Measurements from ENCODE around the gene PUM2.

The PUM2 gene

DNA sequence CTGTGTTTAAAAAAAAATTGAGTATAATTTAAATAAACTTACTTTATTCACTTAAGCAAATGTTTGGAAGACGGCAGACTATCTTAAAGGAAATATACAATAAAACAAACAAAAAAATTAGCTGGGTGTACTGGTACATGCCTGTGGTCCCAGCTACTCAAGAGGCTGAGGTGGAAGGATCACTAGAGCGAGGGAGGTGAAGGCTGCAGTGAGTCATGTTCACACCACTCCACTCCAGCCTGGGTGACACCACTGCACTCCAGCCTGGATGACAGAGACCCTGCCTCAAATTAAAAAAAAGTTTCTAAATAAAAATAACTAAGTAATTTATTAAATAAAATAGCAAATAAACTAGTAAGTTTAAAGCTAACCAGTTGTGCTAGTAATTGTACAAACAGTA lies 7.5 kb downstream of the PUM2 start:
- DNase-seq = no peak

DNA sequence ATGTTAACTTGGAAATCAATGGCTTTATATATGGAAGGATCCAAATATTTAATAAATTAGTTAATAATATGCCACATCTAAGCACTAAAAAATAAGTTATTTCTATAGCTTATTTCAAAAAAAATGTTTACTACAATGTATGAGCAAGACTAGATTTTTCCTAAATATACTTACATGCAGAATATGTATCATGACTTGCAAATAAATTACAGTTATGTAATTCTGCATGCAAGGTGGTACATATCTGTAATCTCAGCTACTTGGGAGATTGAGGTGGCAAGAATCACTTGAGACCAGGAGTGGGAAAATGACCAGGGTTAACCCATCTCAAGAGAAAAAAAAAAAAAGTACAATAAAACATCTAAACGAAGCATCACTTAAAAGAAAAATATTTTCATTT lies 11.6 kb downstream of the PUM2 start:
- DNase-seq = no peak

DNA sequence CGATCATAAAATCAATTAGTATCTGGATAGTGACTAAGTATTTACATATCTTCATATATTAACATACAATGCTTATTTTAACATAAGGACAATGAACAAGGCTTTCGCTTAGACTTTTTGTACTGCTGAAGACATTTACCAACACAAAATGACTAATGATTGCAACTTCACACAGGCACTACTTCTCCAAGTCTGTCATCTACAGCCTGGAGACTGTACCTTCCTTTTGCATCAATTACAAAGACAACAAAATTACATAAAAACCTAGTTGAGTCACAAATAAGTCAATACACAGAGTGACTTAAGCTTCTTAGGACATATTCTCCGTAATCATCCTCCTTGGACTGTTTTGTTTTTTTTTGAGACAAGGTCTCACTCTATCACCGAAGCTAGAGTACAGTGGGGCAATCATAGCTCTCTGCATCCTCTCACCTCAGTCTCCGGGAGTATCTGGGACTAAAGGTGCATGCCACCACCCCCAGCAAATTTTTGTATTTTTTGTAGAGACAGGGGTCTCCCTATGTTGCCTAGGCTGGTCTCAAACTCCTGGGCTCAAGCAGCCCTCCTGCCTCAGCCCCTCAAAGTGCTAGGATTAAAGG lies 15.9 kb downstream of the PUM2 start:
- DNase-seq = no peak

DNA sequence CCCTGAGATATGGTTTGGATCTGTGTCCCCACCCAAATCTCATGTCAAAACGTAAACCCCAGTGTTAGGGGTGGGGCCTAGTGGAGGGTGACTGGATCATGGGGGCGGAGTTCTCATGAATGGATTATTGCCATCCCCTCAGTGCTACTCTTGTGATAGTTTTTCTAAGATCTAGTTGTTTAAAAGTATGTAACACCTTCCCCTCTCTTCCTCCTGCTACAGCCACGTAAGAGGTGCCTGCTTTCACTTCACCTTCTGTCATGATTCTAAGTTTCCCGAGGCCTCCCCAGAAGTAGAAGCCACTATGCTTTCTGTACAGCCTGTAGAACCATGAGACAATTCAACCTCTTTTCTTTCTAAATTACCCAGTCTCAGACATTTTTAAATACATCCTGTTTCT lies 16.9 kb downstream of the PUM2 start:
- no peak for DNase-seq

DNA sequence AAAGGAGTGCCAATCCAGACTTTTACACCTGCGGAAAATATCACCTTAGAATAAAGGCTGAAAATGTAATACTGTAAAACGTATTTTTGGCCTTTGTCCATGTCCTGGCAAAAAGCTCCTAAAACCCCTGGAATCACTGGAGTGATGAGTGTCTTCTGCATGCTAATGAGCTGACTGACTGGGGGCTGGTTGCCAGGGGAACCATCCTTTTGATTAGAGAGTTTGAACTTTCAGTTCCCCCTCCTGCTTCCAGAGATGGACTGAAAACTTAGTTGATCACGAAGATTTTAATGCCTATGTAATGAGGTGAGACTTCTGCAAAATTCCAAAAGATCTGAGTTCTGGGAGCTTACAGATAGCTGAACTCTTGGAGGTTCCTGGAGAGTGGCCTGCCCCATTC lies 20.5 kb downstream of the PUM2 start:
- DNase-seq = no peak

DNA sequence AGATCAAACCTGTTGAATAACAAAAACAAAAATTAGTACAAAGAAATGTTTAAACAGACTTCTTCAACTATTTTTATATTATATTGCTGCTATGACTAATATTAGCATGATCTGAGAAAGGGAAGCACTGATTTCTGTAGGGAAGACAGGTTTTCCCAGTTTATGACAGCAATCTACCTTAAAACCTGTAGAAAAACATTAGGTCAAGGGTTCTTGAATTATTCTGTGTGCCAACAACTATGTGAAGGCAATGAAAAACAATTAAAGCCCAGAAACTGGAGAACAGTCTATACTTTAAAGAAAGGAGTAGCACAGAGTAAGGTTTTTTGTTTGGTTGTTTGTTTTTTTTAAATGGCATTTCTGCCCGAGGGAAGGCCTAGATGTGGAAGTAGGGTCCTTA lies 23.3 kb downstream of the PUM2 start:
- no peak for DNase-seq

DNA sequence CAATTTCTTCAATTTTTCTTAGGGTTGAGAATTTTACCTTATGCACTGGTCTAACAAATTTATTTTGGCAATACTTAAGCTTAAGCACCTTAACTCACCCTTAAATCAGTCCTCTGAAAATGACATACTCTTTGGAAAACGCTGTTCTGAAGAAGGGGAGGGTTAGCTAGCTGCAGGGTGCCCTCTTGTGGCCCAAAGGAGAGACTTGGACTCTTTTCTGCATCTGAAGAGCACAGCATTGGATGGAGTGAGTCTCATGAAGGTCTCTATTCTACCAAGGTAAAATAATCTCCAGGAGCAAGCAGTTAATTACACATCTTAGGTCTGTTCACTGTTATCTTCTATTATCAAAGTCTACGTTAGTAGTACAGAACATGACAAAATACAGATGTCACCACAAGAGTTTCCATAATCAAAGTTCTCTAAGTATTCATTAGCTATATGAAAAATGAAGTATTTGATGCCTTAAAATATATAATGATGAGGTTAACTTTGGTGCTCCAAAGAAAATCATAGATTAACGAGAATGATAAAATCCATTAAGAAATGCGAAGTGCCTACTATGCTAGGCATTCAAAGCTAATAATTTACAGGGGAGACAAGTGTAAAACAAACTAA lies 24.4 kb downstream of the PUM2 start:
- DNase-seq = peak; percentile 42 to 46

DNA sequence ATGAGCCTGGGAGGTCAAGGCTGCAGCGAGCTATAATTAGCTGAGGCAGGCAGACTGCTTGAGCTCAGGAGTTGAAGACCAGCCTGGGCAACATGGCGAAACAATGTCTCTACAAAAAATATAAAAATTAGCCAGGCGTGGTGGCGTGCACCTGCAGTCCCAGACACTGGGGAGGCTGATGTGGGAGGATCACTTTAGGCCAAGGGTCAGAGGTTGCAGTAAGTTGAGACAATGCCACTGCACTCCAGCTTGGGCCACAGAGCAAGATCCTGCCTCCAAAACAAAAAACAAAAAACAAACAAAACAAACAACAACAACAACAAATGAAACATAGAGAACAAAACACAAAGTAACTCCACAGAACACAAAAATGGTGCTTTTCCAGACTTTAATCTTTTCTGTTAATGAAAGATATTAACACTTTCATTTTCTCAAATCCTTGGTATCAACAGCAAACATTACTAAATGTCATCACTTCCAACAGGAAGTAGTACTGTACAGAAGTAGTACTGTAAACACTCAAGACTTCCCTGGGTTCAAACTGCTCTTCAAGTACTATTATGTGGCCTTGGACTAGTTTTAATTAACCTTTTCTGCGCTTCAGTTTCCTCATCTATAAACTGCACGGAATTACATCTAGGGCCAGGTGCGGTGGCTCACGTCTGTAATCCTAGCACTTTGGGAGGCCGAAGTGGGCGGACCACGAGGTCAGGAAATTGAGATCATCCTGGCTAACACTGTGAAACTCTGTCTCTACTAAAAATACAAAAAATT lies 27.9 kb downstream of the PUM2 start:
- DNase-seq = no peak

DNA sequence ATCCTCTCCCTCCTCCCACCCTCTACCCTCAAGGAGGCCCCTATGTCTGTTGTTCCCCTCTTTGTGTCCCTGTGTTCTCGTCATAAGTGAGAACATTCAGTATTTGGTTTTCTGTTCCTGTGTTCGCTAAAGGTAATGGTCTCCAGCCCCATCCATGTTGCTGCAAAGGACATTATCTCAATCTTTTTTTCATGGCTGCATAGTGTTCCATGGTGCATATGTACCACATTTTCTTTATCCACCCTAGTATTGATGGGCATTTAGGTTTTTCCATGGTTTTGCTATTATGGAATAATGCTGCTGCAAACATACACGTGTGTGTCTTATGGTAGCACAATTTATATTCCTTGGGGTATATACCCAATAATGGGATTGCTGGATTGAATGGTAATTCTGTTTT lies 33.0 kb downstream of the PUM2 start:
- DNase-seq = no peak

DNA sequence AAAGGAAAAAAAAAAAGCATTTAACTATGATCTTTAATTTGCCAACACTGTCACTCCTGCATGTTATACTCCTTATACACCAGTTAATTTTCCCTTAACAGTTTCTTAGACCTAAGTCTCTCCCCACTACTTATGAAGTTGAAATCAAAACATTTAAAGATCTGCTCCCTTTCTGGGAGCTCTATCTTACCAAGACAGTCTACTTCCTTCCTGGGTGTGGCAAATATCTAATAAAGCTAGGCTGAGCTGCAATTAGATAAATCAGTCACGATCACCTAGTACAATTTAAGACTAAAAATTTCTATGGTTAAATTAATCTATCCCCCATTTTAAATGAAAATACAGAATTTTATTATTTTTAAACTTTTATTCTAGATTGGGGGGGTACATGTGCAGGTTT lies 33.4 kb downstream of the PUM2 start:
- DNase-seq = no peak

DNA sequence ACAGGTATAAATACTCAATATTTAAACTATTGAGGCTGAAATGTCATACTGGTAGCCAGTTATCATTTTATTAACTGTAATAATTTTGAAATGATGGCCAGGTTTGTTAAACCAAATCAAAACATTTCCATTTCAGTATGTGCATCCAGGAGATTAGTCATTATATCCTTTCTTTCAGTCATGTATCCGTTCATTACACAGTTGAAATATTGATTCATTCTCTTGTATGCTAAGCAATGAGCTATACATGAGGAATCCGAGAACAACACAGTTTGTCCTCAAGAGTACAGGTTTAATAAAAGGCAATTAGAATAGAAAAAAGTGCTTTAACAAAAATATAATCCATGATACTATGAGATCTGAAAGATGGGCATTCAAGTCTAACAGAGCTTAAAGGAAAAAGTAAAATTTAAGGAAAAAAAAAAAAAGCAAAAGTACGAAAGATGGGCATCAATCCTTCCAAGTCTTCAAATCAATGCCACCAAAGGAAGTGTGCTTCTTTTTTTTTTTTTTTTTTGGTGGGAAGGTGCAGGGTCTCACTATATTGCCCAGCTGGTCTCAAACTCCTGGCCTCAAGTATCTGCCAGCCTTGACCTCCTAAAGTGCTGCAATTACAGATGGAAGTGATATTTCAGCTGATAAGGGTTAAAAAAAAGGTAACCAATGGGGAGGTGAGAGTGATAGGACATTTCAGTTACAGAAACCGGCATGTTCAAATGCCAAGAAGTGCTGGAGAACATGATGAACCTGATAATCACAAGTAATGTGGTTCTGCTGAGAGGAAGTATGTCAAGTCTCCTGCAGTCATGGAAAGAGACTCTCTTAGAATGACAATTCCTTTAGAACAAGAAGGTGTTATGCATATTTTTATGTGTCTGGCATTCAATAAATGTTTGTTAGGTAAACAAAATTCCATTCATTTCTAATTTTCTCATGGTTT lies 35.8 kb downstream of the PUM2 start:
- DNase-seq = no peak

DNA sequence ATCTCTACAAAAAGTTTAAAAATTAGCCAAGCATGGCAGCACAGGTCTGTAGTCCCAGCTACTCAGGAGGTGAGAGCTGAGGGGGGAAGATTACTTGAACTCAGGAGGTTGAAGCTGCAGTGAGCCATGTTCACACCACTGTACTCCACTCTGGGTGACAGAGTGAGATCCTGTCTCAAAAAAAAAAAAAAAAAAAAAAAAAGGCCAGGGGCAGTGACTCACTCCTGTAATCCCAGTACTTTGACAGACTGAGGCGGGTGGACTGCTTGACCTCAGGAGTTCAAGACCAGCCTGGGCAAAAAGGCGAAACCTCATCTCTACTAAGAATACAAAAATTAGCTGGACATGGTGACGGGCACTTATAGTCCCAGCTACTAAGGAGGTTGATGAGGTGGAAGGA lies 37.0 kb downstream of the PUM2 start:
- DNase-seq = no peak

DNA sequence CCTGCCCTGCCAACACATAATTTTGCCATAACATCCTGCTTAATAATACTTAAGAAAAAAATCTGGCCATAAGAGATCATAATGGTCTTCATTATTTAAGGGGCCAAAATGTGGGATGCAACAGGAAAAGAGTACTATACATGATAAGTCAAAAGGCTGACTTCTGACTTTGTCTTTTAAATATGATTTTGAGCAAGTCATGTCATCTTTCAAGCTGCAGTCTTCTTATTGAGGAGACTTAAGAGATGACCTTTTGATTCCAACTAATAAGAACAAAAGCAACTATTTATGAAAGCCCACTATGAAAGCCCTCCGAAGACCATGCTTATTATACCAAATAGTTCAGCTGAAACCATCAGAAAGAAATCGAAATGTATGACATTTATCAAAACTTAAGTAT lies 41.6 kb downstream of the PUM2 start:
- DNase-seq = no peak

DNA sequence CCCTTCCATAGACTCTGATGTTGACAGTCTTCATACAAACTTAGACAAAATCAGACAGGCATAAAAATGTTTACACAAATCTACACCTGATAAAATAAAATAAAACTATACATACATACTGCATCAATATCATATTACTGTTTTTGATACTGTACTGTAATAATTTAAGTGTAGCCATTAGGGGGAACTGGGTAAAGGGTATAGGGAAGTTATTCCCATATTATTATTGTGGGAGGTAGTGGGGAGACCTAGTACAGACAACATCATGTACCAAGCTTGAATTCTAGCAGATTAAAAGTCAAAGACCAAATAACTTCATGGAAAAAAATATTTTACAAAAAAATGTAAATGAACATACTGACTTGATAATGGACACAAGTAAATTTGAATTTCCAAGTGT lies 43.3 kb downstream of the PUM2 start:
- no peak for DNase-seq

DNA sequence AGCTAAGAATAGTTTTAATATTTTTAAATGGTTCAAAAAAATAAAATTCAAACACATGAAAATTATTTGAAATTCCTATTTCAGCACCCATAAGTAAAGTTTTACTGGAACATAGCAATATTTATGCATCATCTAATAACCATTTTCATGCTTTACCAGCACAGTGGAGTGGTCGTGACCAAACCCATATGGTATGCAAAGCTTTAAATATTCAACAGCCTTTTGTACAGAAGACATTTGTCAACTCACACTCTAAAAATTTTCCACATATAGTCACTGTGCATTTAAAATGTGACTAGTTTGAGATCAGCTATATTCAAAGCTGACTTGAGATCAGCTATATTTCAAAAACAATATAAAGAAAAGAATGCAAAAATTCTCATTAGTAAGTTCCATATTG lies 46.2 kb downstream of the PUM2 start:
- DNase-seq = no peak

DNA sequence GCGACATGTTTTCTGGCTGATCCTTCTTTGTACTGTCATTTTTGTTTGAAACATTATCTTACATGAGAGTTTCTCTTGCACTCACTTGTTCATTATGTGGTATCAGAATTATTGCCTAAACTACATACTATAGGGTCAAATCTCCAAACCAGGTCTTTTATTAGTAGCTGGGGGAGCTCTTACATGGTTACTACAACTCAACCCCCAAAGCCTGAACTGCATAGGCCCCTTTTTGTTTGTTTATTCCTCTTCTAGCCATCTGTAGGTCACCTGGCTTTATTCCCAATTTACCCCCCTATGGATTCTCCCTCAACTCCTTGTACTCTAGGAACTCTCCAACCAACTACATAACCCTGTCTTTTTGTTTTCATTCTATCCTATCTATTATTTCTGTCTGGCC lies 46.7 kb downstream of the PUM2 start:
- DNase-seq = no peak

DNA sequence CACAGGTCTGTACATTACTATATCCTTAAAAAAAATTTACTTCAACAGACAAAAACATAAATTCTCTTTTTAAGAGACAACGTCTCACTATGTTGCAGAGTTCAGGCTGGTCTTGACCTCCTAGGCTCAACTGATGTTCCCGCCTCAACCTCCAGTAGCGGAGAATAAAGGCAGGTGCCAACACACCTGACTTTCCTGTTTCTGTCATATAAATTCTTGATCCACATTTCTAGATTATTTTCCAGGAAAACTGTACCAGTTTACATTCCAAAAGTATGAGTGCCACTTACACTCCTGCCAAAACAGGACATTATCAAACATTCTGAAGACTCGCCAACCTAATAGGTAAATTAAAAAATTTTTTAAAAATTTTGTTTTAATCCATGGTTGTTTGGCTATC lies 48.6 kb downstream of the PUM2 start:
- no peak for DNase-seq

DNA sequence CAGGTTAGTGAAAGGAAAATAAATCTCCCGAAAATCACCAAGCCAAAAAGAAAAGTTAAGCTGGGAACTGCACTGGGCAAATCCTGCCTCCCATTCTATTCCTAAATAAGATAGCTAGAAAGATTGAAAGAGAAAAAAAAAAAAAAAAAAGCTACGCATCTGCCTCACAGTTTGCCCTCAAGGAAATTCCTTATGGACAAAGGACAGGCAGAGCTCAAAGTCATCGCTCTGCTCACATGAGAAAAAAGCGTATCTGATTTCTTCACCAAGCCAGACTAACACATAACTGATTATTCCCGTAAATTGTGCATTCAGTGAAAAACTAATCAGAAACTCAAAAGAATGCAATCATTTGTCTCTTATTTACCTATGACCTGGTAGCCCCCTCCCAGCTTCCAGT lies 50.0 kb downstream of the PUM2 start:
- DNase-seq = no peak

DNA sequence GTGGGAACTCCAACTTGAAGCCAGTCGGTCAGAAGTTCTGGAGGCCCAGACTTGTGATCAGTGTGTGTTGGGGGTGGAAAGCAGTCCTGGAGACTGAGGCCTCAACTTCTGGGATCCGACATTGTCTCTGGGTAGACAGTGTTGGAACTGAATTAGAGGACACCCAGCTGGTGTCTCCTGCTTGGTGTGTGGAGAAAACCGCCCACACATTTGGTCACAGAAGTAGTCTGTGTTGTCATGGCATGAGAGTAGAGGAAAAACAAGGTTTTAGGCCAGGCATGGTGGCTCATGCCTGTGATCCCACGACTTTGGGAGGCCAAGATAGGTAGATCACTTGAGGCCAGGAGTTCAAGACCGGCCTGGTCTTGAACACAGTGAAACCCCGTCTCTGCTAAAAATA lies 51.5 kb downstream of the PUM2 start:
- DNase-seq = no peak

DNA sequence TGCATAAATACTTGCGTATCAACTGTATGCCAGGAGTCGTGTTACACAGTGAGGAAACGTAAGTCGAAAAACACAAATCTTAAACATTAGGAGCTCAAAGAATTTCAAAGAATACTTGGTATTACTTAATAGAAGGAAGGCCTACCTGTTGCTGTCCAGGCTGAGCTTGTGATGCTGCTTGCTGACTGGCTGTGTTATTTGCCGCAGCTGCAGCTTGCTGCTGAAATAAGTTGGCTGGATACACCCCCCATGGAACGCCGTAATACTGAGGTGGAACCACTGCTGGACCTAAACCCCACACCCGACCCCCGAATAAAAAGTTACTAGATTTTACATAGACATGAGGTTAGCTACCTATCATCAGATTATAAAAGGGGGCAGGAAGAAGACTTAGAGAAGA lies 56.4 kb downstream of the PUM2 start:
- DNase-seq = no peak

DNA sequence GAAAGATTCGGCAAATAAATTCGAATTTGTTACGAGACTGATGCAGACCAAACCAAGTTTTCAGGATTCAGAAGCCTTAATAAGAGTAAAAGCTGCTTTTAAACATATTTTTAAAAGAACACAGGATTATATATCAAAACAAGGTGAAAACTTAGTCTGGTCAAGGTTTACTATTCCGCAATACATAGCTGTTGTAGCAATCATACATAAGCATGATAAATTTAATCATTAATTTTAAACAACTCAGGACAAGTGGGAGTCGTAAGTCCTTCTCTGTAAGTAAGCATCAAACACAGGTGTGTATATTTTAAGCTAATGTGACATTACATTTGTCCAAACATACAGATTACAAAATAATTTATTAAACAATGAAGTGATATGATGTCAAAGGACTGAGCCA lies 57.7 kb downstream of the PUM2 start:
- no peak for DNase-seq

DNA sequence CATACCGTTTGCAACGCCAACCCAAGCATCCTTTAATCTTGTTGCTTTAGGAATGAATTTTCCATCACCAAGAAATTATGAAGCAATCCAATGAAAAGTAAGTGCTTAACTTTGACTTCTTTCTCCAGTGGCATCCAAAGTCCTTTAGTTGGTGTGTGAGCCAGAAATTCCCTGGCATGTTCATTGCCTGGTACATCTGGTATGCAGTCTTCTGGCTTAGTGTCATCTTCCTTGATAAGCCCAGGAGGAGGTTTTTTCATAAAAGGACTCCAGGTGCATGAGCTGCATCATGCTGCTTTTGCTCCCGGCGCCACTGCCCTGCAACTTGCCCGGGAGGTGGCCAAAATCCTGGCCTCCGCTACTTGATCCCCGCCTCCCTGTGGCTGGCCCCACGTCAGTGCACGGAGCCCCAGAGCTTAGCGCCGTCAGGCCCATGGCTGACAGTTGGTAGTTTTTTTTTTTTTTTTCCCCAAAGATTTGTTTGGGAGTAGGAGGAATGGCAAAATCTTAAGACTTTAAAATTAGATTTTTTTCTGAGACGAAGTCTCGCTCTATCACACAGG lies 58.7 kb downstream of the PUM2 start:
- DNase-seq = no peak

DNA sequence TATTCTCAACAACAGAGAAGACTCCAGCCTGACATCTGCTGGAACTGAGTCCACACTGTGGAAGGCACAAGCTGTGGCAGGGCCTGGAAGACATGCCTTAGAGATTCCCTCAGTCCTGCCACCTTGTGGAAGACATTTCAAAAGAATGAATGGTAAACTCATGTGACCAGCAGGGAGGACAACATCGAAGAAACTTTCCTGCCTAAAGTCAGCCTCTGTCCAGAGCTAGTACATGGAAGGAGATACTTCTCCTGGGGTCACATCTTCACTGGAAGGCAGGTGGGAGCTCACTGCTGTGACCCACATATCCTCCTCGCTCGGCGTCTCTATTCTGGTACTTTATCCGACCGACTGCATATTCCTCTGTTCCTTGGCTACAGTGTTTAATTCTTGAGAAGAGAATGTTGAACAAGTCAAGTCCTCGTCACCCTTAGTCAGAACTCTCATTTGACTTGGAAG lies 59.5 kb downstream of the PUM2 start:
- DNase-seq = no peak

Measured in stimulated activated CD4-positive, alpha-beta T cell treated with anti-CD3 and anti-CD28 coated beads, Interleukin-2, amount 100 ng/mL, for 24 hours (primary cell).